Stimulated activated naive CD4-positive, alpha-beta T cell treated with Interleukin-2 at 50 U/mL for 16 hours (primary cell): ENCODE results near the gene GPX2.

Experiments
- DNase-seq: peaks from one replicate; lab custom pipeline; 2025; lab: John Stamatoyannopoulos, UW

GPX2 gene

GRCh38 chr14:64958743-64959142, 16.2 kb upstream of the GPX2 start:
- no peak for DNase-seq

DNA sequence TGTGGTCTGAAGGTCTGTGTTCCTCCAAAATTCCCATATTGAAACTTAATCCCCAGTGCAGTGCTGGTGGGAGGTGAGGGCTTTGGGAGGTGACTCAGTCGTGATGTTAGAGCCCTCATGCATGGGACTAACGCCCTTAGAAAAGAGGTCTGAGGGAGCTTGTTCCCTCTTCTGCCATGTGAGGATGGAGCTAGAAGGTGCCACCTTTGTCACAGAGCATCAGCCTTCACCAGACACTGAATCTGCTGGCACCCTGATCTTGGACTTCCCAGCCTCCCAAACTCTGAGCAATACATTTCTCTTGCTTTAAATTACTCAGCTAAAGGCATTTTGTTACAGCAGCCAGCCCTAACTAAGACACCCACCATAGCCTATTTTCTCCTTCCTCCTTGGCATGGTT, 15.7 kb upstream of the GPX2 start:
- no peak for DNase-seq

- DNase-seq: no peak
Observed at GRCh38 chr14:64956697-64957406, 14.3 kb upstream of the GPX2 start.

GRCh38 chr14:64955297-64955696, 12.8 kb upstream of the GPX2 start:
- DNase-seq: no peak

GRCh38 chr14:64954491-64955240, 12.1 kb upstream of the GPX2 start:
- no peak for DNase-seq

- no peak for DNase-seq
Observed at GRCh38 chr14:64953661-64954060, 11.1 kb upstream of the GPX2 start.

DNA sequence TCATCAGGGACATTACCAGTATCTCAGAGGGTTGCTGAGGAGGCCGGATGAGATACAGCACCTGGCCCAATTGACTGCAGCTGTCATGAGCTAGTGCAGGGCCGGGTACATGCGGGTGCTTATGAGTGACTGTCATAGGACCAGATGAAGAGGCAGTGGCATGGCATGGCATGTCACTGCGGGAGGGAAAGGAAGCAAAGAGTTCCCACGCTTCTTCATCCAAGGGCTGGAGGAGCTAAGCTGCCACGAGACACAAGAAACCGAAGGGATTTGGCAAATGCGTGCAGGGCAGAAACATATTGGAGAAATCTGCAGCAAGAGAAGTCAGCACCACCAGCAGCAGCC, 10.7 kb upstream of the GPX2 start:
- DNase-seq: no peak

GRCh38 chr14:64952598-64953309, 10.2 kb upstream of the GPX2 start:
- DNase-seq: no peak

DNA sequence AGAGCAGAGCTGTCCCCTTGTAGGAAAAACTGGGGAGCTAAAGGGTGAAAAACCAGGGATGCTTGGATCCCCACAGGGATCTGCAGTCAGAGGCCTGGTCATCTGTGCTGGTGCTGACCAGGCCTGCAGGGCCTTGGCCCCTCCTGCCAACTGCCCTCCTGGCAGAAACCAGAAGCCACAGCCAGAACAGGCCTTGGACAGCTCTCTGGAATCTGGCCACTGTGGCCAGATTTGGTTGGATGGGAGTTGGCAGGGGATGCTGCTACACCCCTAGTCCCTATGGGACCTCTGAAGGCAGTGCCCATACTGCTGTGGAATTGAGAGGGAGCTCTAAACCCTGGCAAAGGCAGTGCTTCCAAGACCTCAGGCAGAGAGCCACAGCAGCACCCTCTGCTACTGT, 9.2 kb upstream of the GPX2 start:
- DNase-seq: no peak

DNA sequence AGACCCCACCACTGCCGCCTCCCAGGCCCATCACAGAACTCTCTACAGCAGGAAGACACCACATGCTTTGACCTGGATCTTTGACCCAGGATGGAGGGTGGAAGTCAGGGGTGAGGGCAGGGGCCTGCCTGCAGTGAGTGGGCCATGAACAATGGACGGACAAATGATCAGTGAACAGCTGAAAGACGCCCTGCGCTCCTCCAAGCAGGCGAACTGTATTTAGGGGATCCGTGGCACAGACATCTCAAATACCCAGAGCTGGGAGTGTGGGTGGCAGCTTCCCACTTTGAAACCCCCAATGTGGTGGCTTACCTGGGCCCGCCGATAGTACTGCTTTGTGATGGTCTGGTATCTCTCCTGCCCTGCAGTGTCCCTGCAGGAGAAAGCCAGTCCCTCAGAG, 8.7 kb upstream of the GPX2 start:
- DNase-seq: no peak

DNA sequence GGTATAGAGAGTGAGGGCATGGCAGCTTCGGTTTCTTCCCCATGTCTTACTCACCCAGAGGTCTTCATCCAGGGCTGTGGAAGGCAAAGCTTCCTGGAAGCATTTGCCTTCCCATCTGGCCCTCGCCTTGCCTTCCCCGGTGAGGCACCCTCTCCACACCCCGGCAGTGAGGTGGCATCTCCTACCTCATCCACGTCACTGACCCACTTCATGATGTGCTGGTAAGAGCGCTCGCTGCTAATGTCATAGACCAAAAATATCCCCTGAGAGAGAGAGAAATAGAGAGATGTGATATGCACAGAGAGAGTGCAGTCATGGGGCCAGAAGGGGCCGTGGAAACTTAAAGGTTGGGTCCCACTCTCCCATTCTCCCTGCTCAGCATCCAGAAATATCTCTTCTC, 8.3 kb upstream of the GPX2 start:
- DNase-seq: no peak

DNA sequence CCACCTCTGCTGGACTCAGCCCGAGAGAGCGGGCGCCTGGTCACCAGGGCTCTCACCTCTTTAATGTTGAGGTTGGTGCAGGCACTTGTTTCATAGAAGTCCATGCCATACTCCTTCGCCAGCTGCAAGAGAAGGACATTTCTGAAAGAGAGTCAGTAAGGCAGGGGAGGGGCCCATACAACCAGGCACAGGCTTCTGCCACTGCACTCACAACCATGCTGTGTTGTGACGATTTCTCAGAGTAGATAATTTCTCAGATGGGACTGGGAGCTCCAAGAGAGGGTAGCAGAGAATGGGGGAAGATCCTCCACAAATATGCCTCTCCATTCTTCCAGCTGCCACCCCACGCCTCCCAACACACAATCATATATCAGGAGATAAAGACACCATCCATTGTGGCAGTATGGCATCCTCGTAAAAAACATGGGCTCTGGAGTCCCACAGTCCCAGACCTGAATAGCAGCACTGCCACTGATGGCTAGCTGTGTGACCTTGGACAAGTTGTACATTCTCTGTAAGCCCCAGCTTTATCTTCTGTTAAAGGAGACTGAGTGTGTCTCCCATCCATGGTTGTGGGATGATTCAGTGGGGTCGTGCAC, 6.2 kb upstream of the GPX2 start:
- DNase-seq: no peak

GRCh38 chr14:64947710-64948611, 5.4 kb upstream of the GPX2 start:
- no peak for DNase-seq

GRCh38 chr14:64946310-64947045, 3.9 kb upstream of the GPX2 start:
- no peak for DNase-seq

DNA sequence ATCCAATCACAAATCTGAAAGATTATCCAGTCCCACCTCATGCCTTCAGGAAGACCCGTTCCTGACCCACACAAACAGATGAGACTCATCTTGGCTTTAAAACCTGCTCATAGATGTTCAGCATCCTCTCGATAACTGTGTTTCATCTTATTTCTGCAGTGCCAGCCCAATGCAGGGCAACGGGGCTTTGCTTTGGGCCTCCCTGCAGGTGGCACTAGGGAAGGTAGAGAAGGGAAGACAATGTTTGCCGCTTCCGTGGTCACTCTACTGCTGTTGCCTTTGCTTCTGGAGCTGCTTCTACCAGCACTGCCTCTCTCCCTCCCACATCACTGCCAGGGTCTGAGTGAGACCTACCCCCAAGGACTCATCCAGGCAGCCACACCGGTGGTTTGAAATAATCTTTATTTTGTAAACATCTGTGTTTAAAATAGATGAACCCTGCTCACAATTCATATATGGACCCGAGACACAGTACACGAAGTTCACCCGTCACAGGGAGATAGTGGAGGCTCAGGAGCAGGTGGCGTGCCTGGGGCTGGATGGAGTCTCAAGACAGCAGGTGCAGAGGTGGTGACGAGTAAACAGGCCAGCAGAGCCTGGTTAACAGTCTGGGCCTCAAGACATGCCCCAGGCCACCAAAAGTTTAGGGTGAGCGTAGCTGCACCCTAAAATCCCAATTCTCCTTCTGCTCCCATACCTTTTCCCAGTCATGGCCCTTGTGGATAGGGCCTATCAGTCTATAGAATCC, 3.1 kb upstream of the GPX2 start:
- DNase-seq: no peak

- DNase-seq: no peak
Observed at GRCh38 chr14:64944861-64945260, 2.3 kb upstream of the GPX2 start.

DNA sequence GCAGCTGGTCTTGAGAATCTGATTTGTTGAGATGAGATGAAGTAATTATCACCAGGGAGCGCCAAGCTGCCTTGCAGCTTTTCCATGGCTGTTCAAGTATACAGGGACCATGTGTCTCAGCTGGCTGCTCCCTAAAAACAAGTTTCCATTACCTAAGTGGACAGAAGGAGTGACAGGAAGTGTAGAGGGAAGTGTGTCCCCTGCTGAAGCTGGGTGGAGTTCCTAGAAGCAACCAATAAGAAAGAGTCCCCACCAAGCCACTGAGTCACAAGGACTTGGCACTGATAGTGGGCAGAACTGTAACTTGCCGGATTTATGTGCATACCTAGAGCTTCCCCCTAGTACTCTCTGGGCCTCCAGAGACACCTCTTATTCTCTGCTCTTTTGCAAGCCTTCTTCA, 1.5 kb upstream of the GPX2 start:
- no peak for DNase-seq

- no peak for DNase-seq
Observed at GRCh38 chr14:64943556-64943955, 1.0 kb upstream of the GPX2 start.

- no peak for DNase-seq
Observed at GRCh38 chr14:64940336-64940910, 2.1 kb downstream of the GPX2 start.

DNA sequence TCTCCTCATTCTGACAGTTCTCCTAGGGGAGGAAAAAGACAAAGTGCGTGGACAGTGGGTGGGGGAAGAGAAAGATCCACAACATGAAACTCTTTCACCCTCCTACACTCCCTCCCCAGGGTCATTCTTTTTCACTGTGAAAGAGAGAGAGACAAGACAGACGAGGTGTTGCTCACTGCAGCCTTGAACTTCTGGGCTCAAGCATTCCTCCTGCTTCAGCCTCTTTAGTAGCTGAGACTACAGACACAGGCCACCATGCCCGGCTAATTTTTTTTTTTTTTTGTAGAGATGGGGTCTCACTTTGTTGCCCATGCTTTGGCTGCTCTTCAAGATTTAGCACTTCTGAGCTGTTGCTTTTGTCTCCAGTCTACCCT, 2.7 kb downstream of the GPX2 start:
- DNase-seq: no peak
